ENCODE measurements around the gene NUP214.

NUP214 gene

DNA sequence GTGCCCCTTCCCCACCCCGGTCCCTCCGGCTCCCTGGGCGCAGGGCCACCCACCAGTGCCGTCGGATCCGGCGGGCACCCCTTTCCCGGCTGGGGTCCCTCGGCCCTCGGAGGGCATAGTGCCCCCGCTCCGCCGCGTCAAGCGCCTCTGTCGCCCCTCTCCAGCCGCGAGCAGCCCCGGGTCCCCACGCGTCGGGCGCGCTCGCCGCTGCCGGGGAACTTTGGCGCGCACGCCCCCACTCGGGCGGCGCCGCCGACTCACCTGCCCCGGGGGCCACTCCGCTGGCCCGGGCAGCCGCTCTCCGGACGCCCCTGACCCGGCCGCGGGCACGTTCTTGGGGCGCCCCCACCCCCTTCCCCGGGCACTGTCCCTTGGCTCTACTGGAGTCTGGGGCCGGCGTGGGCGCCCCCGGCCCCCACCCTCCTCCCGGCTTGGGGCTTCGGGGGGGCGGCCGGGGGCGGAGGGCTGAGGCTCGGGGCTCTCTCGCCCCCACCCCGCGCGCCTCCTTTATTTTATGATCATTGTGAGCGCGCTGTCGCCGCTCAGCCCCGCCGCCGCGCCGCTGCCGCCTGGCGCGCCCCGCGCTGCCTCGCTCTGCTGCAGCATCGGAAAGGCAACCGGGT lies 152.0 kb downstream of the NUP214 start:
- no peaks in the 10 kb centered on the region for H3K36me3 ChIP-seq (ENCODE audit: low read length)
- H3K27ac ChIP-seq (ENCODE audit: low read depth, low read length) = no peak overlapping the region
- H3K4me2 ChIP-seq (ENCODE audit: low read depth, low read length, poor library complexity, severe bottlenecking) = peak overlapping the region; percentile 67
- H3F3A ChIP-seq (ENCODE audit: insufficient read depth) = peaks cover 8% of the 10 kb centered on the region; the same call in 1 of the 2 replicates
- no peaks in the 10 kb centered on the region for H3K9me3 ChIP-seq (ENCODE audit: insufficient read depth, low read length)
- no peaks in the 10 kb centered on the region for H3K27me3 ChIP-seq (ENCODE audit: low read length)
- peak overlapping the region; percentile 63 for H3K4me3 ChIP-seq (ENCODE audit: insufficient read depth, low read length, poor library complexity, severe bottlenecking)
- H4K20me1 ChIP-seq (ENCODE audit: low read depth, low read length) = no peaks in the 10 kb centered on the region
- H2AFZ ChIP-seq (ENCODE audit: low read depth, low read length, severe bottlenecking) = peak overlapping the region; percentile 61
- no peaks in the 10 kb centered on the region for H3K9me2 ChIP-seq (replicated peaks; ENCODE audit: insufficient read depth, low read length)
- peaks cover 9% of the 10 kb centered on the region; the same call in 1 of the 2 replicates for H3K79me2 ChIP-seq (ENCODE audit: insufficient read depth, low read length)
- peak overlapping the region; percentile 64 for H3K9ac ChIP-seq (ENCODE audit: low read length)
- TF ChIP-seq, protein P1, sequence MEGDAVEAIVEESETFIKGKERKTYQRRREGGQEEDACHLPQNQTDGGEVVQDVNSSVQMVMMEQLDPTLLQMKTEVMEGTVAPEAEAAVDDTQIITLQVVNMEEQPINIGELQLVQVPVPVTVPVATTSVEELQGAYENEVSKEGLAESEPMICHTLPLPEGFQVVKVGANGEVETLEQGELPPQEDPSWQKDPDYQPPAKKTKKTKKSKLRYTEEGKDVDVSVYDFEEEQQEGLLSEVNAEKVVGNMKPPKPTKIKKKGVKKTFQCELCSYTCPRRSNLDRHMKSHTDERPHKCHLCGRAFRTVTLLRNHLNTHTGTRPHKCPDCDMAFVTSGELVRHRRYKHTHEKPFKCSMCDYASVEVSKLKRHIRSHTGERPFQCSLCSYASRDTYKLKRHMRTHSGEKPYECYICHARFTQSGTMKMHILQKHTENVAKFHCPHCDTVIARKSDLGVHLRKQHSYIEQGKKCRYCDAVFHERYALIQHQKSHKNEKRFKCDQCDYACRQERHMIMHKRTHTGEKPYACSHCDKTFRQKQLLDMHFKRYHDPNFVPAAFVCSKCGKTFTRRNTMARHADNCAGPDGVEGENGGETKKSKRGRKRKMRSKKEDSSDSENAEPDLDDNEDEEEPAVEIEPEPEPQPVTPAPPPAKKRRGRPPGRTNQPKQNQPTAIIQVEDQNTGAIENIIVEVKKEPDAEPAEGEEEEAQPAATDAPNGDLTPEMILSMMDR (IDR thresholded peaks at IDR 0.05; ENCODE audit: insufficient read depth, low read length, poor library complexity, severe bottlenecking) = peak; percentile 9
- no peak for TF ChIP-seq EZH2phosphoT487 (conservative IDR thresholded peaks at IDR 0.05; ENCODE audit: low read length)

DNA sequence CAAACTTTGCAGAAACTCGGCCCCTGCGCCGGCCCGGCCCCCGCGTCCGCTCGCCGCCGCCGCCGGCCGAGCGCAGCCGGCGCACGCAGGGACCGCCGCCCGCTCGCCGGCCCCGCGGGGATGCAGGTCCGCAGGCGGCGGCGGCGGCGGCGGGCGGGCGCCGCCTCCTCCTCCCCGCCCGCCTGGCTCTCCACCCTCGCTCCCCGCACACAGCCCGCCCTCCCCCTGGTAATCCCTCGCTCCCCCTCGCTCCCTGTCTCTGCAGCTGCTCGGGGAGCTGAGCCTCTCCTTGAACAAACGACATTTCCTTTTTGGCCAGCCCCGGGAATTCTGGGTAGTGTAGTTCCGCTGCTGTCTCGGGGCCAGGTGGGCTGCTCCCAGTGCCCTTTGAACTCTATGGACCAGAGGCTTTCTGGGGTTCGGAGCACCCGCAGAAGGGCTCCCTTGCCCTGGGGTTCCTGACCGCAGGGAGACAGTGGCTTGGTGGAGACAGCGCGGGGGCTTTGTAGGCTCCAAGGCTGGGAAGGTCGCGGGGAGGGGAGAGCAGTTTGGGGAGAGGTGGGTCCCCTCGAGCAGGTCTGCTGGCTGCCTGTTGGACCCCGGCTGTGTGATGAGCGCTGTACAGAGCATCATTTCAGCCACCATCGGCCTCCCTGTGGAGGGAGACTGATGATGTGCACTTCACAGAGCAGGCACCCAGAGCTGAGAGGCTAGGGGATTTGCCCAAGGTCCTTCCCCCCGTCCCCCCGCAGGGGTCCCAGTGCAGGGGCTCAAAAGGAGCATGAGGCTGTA lies 152.7 kb downstream of the NUP214 start:
- Histone ChIP-seq H4K20me1 (ENCODE audit: low read depth, low read length) (no peaks in the 10 kb centered on the region), H3K4me2 (ENCODE audit: low read depth, low read length, poor library complexity, severe bottlenecking) (peak overlapping the region; percentile 67), H3K27me3 (ENCODE audit: low read length) (no peaks in the 10 kb centered on the region), H3K9ac (ENCODE audit: low read length) (peak overlapping the region; percentile 64), H3K36me3 (ENCODE audit: low read length) (no peaks in the 10 kb centered on the region), H3F3A (ENCODE audit: insufficient read depth) (peaks cover 8% of the 10 kb centered on the region; the same call in 1 of the 2 replicates), H3K27ac (ENCODE audit: low read depth, low read length) (no peak overlapping the region), H3K4me3 (ENCODE audit: insufficient read depth, low read length, poor library complexity, severe bottlenecking) (peak overlapping the region; percentile 63), H3K9me3 (ENCODE audit: insufficient read depth, low read length) (no peaks in the 10 kb centered on the region), H3K9me2 (replicated peaks; ENCODE audit: insufficient read depth, low read length) (no peaks in the 10 kb centered on the region), H3K79me2 (ENCODE audit: insufficient read depth, low read length) (peaks cover 6% of the 10 kb centered on the region; the same call in 1 of the 2 replicates), H2AFZ (ENCODE audit: low read depth, low read length, severe bottlenecking) (no peak overlapping the region)
- TF ChIP-seq, protein P1 (IDR thresholded peaks at IDR 0.05; ENCODE audit: insufficient read depth, low read length, poor library complexity, severe bottlenecking) = no peak
- TF ChIP-seq EZH2phosphoT487 (conservative IDR thresholded peaks at IDR 0.05; ENCODE audit: low read length) = no peak

DNA sequence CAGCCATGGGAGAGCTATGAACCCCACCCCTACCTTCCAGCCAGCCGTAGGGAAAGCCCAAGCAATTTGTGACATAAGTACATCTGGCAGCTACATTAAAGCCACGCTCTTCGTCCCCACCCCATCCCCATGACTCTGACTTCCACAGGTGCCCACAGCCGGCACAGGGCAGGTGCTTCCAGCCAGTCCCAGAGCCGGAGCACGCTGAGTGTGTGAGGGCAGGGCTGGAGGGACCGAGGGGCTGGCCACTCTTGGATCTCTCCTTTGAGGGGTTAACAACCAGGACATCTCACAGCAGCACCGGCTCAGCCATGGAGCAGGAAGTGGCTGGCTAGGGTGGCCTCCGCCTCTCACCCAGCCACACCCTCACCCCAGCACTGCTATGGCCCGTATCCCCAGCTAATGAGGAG lies 153.3 kb downstream of the NUP214 start:
- Histone ChIP-seq H3K27me3 (ENCODE audit: low read length) (no peaks in the 10 kb centered on the region), H3K9me3 (ENCODE audit: insufficient read depth, low read length) (no peaks in the 10 kb centered on the region), H2AFZ (ENCODE audit: low read depth, low read length, severe bottlenecking) (no peak overlapping the region), H3F3A (ENCODE audit: insufficient read depth) (peaks cover 8% of the 10 kb centered on the region; the same call in 1 of the 2 replicates), H3K36me3 (ENCODE audit: low read length) (no peaks in the 10 kb centered on the region), H4K20me1 (ENCODE audit: low read depth, low read length) (no peaks in the 10 kb centered on the region), H3K27ac (ENCODE audit: low read depth, low read length) (no peak overlapping the region), H3K4me2 (ENCODE audit: low read depth, low read length, poor library complexity, severe bottlenecking) (no peak overlapping the region), H3K4me3 (ENCODE audit: insufficient read depth, low read length, poor library complexity, severe bottlenecking) (no peak overlapping the region), H3K9me2 (replicated peaks; ENCODE audit: insufficient read depth, low read length) (no peaks in the 10 kb centered on the region), H3K79me2 (ENCODE audit: insufficient read depth, low read length) (peaks cover 1% of the 10 kb centered on the region; the same call in 1 of the 2 replicates), H3K9ac (ENCODE audit: low read length) (no peak overlapping the region)
- TF ChIP-seq, protein P1 (IDR thresholded peaks at IDR 0.05; ENCODE audit: insufficient read depth, low read length, poor library complexity, severe bottlenecking) = no peak
- TF ChIP-seq EZH2phosphoT487 (conservative IDR thresholded peaks at IDR 0.05; ENCODE audit: low read length) = no peak

Data from SU-DHL-6 (cell line).